Large intestine (tissue), 3 donors: ENCODE measurements around the gene CYP2A6. TPM values are rescaled to one million over a fixed set of nuclear protein-coding genes. Genes with fewer than 3 reads are reported as not detected.

ENCODE experiments used
- DNase-seq, 2 donors: peaks; one replicate each; pipeline versions ENCODE4 v3.0.0 to v3.0.0-alpha.2; 2013
- H3K27ac ChIP-seq: one replicate; pipeline ENCODE4 v1.5.1; 2013; ENCODE audit warnings: low read length
- H3K27me3 ChIP-seq: 2 replicates; pipeline ENCODE4 v1.6.1; 2013; ENCODE audit warnings: low read length; ENCODE audit not compliant: control insufficient read depth, insufficient read depth
- H3K36me3 ChIP-seq: 2 replicates; pipeline ENCODE4 v1.6.1; 2013; ENCODE audit warnings: low read length; ENCODE audit not compliant: control insufficient read depth, insufficient read depth
- H3K4me1 ChIP-seq: one replicate; pipeline ENCODE4 v1.6.1; 2013; ENCODE audit warnings: low read length; ENCODE audit not compliant: control insufficient read depth, insufficient read depth
- H3K4me3 ChIP-seq: one replicate; pipeline ENCODE4 v1.5.1; 2013; ENCODE audit warnings: low read length
- H3K9me3 ChIP-seq: one replicate; pipeline ENCODE4 v1.6.1; 2013; ENCODE audit warnings: mild to moderate bottlenecking, low read depth, low read length, moderate library complexity; ENCODE audit not compliant: control insufficient read depth
- WGBS: methylation state at CpG from one replicate; pipeline ENCODE4 v1.1.5; 2013; ENCODE audit warnings: low lambda C conversion rate; ENCODE audit not compliant: insufficient coverage; 5-methylcytosine and 5-hydroxymethylcytosine counted together
- polyA plus RNA-seq: library from polyadenylated mRNA; unstranded; fragments of 120-200 nt; gene quantifications from one replicate; pipeline ENCODE4 v1.2.1, GENCODE V29; 2013

CYP2A6 gene
- polyA plus RNA-seq, 1 donor = 0.07 TPM

GRCh38 chr19:40800997-40801377 lies 49.3 kb downstream of the CYP2A6 start:
- Histone ChIP-seq H3K4me3 (no peak overlapping the region), H3K36me3 (peaks cover 50% of the 10 kb centered on the region), H3K27me3 (no peaks in the 10 kb centered on the region), H3K9me3 (peaks cover 2% of the 10 kb centered on the region), H3K4me1 (peaks cover 58% of the 10 kb centered on the region), H3K27ac (no peak overlapping the region)
- no CpG with 5 or more reads among the region's 27 CpGs for WGBS
- DNase-seq = no peak

- Histone ChIP-seq H3K9me3 (peaks cover 2% of the 10 kb centered on the region), H3K4me1 (peaks cover 53% of the 10 kb centered on the region), H3K27me3 (no peaks in the 10 kb centered on the region), H3K27ac (peak overlapping the region; percentile 77), H3K4me3 (peak overlapping the region; percentile 99), H3K36me3 (peaks cover 47% of the 10 kb centered on the region)
- DNase-seq = no peak
- WGBS = no CpG with 5 or more reads among the region's 27 CpGs
These were observed 49.8 kb downstream of the CYP2A6 start for GRCh38 chr19:40800339-40800996.

GRCh38 chr19:40799558-40800338 lies 50.5 kb downstream of the CYP2A6 start:
- DNase-seq = peak; percentile 48 to 52
- peaks cover 41% of the 10 kb centered on the region for H3K36me3 ChIP-seq
- H3K9me3 ChIP-seq = peaks cover 2% of the 10 kb centered on the region
- no peaks in the 10 kb centered on the region for H3K27me3 ChIP-seq
- H3K27ac ChIP-seq = peak overlapping the region; percentile 77
- peaks cover 45% of the 10 kb centered on the region for H3K4me1 ChIP-seq
- peak overlapping the region; percentile 99 for H3K4me3 ChIP-seq
- WGBS = 4% methylated on average over 5 of the region's 40 CpGs

GRCh38 chr19:40798683-40799557 lies 51.3 kb downstream of the CYP2A6 start, which contains the start of gene EGLN2:
TSS of gene EGLN2 (plus strand) at chr19:40799191. CDS start at chr19:40800573, 1,382 bp downstream.
- Histone ChIP-seq H3K9me3 (peaks cover 2% of the 10 kb centered on the region), H3K27ac (peak within 1 kb of the TSS; percentile 87), H3K27me3 (no peaks in the 10 kb centered on the region), H3K4me1 (peaks cover 38% of the 10 kb centered on the region), H3K4me3 (peak within 1 kb of the TSS; percentile 99), H3K36me3 (peaks cover 34% of the 10 kb centered on the region)
- WGBS = no CpG with 5 or more reads among the region's 110 CpGs
- DNase-seq = peak; percentile 100

- Histone ChIP-seq H3K4me1 (peaks cover 30% of the 10 kb centered on the region), H3K27ac (peak overlapping the region; percentile 87), H3K4me3 (peak overlapping the region; percentile 49), H3K27me3 (no peaks in the 10 kb centered on the region), H3K36me3 (peaks cover 27% of the 10 kb centered on the region), H3K9me3 (peaks cover 2% of the 10 kb centered on the region)
- peak; percentile 93 for DNase-seq
- 37% methylated on average over 5 of the region's 28 CpGs for WGBS
These were observed 52.1 kb downstream of the CYP2A6 start for GRCh38 chr19:40797963-40798682.

GRCh38 chr19:40797166-40797962 lies 52.9 kb downstream of the CYP2A6 start:
- no peak for DNase-seq
- peaks cover 19% of the 10 kb centered on the region for H3K36me3 ChIP-seq
- no peak overlapping the region for H3K4me3 ChIP-seq
- WGBS = no CpG with 5 or more reads among the region's 14 CpGs
- peak overlapping the region; percentile 87 for H3K27ac ChIP-seq
- H3K4me1 ChIP-seq = peaks cover 27% of the 10 kb centered on the region
- no peaks in the 10 kb centered on the region for H3K27me3 ChIP-seq
- H3K9me3 ChIP-seq = peaks cover 2% of the 10 kb centered on the region

Other genes with a start within 250 kb of the CYP2A6 start
- gene LTBP4, start 249.1 kb downstream of the CYP2A6 start, polyA plus RNA-seq = 223 TPM
- 16.3 TPM for gene NUMBL, start 159.8 kb downstream of the CYP2A6 start, polyA plus RNA-seq
- 35.7 TPM for gene COQ8B, start 133.6 kb downstream of the CYP2A6 start, polyA plus RNA-seq
- 28.4 TPM for gene ITPKC, start 133.3 kb downstream of the CYP2A6 start, polyA plus RNA-seq
- gene ACTMAP, start 100.0 kb downstream of the CYP2A6 start, polyA plus RNA-seq = 16.6 TPM
- 65.7 TPM for gene SNRPA, start 99.2 kb downstream of the CYP2A6 start, polyA plus RNA-seq
- gene MIA, start 74.9 kb downstream of the CYP2A6 start, polyA plus RNA-seq = 6.2 TPM
- 19.2 TPM for gene RAB4B, start 72.2 kb downstream of the CYP2A6 start, polyA plus RNA-seq
- 61.6 TPM for gene EGLN2, start 51.3 kb downstream of the CYP2A6 start, polyA plus RNA-seq
- gene CYP2A7, start 31.8 kb upstream of the CYP2A6 start, polyA plus RNA-seq = 0.04 TPM
- 5.3 TPM for gene CYP2B6, start 140.8 kb upstream of the CYP2A6 start, polyA plus RNA-seq
- not detected for gene CYP2A13, start 238.0 kb upstream of the CYP2A6 start, polyA plus RNA-seq